ENCODE data around the gene LRCH4. TPM values are rescaled to one million over a fixed set of nuclear protein-coding genes. Genes with fewer than 3 reads are reported as not detected.
A peak's percentile ranks its signal among the peaks of the same experiment; 100 is the strongest.

Gene LRCH4
- total RNA-seq, 3 donors from 2014 or later (not counting 1 experiment from before 2014, with no cell fraction given) = 282 to 296 (median 289) TPM

DNA sequence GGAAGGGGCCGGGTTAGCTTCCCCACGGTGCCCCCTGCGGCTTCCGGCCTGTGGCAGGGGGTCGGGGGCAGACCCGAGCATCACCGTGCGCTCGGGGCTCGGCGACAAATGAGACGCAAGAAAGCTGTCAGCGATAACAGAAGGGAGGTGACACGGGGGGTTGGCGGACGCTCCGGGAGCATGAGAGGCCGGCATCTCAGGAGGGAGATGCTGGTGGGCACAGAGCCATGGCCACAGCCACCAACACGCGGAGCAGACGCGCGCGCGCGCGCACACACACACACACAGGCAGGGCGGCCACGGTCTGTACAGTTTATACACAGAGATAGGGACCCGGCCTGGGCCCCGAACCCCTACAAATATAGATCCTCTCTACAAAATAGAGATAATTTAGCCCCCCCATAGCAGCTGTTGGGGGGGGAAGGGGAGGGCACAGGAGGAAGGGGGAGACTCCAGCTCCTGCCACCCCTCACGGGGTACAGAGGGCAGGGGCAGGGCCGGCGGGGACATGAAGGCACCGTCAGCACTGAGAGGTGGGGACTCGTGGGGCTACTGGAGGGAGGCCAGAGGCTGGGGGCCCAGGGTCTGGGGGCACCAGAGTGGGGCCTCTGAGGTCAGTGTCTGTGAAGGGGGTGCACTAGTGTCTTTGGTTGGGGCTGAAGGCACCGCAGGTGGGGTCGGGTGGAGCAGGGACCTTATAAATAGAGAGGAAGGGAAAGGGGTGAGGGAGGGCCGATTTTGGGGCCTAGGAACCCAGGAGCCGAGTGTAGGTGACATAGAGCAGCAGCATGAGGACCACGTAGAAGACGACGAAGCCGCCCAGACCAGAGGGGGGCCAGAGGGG is 11.3 kb downstream of the LRCH4 start:
- ATAC-seq = no peak
- no peaks in the 10 kb centered on the region for H3K27me3 ChIP-seq (ENCODE audit: control insufficient read depth, insufficient read depth, low read length)
- TF ChIP-seq, protein P1, sequence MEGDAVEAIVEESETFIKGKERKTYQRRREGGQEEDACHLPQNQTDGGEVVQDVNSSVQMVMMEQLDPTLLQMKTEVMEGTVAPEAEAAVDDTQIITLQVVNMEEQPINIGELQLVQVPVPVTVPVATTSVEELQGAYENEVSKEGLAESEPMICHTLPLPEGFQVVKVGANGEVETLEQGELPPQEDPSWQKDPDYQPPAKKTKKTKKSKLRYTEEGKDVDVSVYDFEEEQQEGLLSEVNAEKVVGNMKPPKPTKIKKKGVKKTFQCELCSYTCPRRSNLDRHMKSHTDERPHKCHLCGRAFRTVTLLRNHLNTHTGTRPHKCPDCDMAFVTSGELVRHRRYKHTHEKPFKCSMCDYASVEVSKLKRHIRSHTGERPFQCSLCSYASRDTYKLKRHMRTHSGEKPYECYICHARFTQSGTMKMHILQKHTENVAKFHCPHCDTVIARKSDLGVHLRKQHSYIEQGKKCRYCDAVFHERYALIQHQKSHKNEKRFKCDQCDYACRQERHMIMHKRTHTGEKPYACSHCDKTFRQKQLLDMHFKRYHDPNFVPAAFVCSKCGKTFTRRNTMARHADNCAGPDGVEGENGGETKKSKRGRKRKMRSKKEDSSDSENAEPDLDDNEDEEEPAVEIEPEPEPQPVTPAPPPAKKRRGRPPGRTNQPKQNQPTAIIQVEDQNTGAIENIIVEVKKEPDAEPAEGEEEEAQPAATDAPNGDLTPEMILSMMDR (IDR thresholded peaks at IDR 0.05) = no peak
- Mint-ChIP-seq H3K4me1 (peaks cover 0 to 23% of the 10 kb centered on the region in 2 donors), H3K36me3 (no peaks in the 10 kb centered on the region), H3K9me3 (no peaks in the 10 kb centered on the region), H3K27me3 (ENCODE audit: low read depth in 2 of 2) (no peaks in the 10 kb centered on the region), H3K4me3 (no peak overlapping the region), H3K27ac (peak overlapping the region in 1 of 2 donors; percentile 14)
- 96% methylated on average over 36 of the region's 44 CpGs for WGBS (ENCODE audit: insufficient coverage)
- no peak overlapping the region for H3K4me3 ChIP-seq (ENCODE audit: low read length)
- DNase-seq = no peak
- no peak overlapping the region for H3K27ac ChIP-seq (ENCODE audit: low read length)
- H3K9me3 ChIP-seq (ENCODE audit: control insufficient read depth, insufficient read depth, low read length) = no peaks in the 10 kb centered on the region
- peaks cover 17% of the 10 kb centered on the region for H3K4me1 ChIP-seq (ENCODE audit: control insufficient read depth, insufficient read depth, low read length)
- intact Hi-C loops (cut with micrococcal nuclease) = no loop called here
- peaks cover 58% of the 10 kb centered on the region for H3K36me3 ChIP-seq (ENCODE audit: control insufficient read depth, insufficient read depth, low read length)

DNA sequence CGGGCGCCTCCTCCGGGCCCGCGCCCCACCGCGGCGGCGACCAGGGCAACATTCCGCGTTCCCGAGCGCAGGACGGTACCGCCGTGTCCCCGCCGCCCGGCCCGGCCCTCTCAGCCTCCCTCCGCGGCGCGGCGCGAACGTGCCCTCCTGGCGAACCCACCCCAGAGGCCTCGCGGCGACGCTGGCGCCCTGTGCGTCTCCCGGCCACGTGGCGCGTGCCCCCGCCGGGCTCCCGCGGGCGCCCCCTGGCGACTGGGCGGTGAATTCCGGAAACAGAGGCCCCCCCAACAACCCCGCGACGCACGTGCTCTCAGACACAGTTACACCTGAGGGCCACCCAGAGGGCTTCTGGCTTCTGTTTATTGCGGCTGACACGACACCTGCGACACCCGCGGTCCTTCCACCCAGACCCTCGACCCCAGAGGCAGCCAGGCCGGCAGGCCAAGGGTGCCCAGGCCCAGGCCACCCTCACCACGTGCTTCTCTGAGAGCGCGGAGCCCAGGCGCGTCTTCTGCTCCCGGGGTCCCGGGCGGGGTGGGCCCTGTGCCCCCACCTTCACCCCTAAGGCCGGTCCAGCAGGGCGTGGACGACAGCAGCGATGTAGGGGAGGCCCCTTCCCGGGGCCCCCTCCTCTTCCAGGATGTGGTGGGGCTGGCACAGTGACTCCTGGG is 12.1 kb downstream of the LRCH4 start, which contains the start of gene SAP25:
TSS of gene SAP25 (minus strand) at position 210 of the 671 bp plus-strand sequence. CDS start at position 52, 158 bp downstream.
- ATAC-seq (no peak), DNase-seq (no peak)
- no peaks in the 10 kb centered on the region for H3K9me3 ChIP-seq (ENCODE audit: control insufficient read depth, insufficient read depth, low read length)
- intact Hi-C loops (cut with micrococcal nuclease) = no loop called here
- Mint-ChIP-seq H3K4me3 (no peak within 1 kb of the TSS), H3K27ac (peak within 1 kb of the TSS in 1 of 2 donors; percentile 14), H3K27me3 (ENCODE audit: low read depth in 2 of 2) (no peaks in the 10 kb centered on the region), H3K4me1 (peaks cover 7 to 30% of the 10 kb centered on the region in 2 donors), H3K36me3 (no peaks in the 10 kb centered on the region), H3K9me3 (no peaks in the 10 kb centered on the region)
- peaks cover 54% of the 10 kb centered on the region for H3K36me3 ChIP-seq (ENCODE audit: control insufficient read depth, insufficient read depth, low read length)
- H3K27me3 ChIP-seq (ENCODE audit: control insufficient read depth, insufficient read depth, low read length) = no peaks in the 10 kb centered on the region
- H3K4me3 ChIP-seq (ENCODE audit: low read length) = no peak within 1 kb of the TSS
- no peak within 1 kb of the TSS for H3K27ac ChIP-seq (ENCODE audit: low read length)
- WGBS (ENCODE audit: insufficient coverage) = 96% methylated on average over 70 of the region's 70 CpGs
- H3K4me1 ChIP-seq (ENCODE audit: control insufficient read depth, insufficient read depth, low read length) = peaks cover 24% of the 10 kb centered on the region
- TF ChIP-seq, protein P1 (IDR thresholded peaks at IDR 0.05) = no peak

DNA sequence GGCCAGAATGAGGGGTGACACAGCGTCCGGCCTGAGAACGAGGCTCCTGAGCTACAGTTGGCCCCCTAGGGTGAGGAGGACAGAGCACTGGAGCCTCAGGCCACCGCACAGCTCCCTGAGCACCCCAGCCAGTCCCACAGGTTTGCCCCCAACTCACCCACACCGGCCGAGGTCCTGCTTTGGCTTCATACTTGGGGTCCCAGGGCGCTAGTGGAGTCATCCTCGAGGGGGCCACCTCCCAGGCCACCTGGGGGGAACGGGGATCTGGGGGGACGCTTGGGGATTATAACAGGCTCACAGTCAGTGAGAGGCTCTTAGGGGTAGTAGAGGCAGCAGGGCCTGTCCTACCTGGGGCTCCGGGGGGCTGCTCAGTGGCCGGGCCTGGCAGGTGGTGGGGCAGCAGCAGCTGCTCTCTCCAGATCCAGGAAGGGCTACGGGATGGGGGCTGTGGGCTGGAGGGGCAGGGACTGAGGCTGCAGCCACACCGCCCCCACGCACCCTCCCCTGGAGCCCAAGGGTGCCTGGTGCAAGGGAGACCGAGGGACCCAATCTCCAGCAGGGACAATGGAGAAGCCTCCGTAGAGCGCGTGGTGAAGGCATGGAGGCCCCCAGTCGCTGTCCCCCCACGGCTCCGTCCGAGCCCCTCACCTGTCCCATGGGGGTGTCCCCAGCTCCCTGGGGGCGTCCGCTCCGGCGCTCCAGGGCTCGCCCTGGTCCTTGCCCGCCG is 12.8 kb downstream of the LRCH4 start:
- no peaks in the 10 kb centered on the region for H3K27me3 Mint-ChIP-seq (ENCODE audit: low read depth in 2 of 2)
- Histone ChIP-seq H3K9me3 (ENCODE audit: control insufficient read depth, insufficient read depth, low read length) (no peaks in the 10 kb centered on the region), H3K4me1 (ENCODE audit: control insufficient read depth, insufficient read depth, low read length) (peaks cover 32% of the 10 kb centered on the region), H3K4me3 (ENCODE audit: low read length) (no peak overlapping the region), H3K27me3 (ENCODE audit: control insufficient read depth, insufficient read depth, low read length) (no peaks in the 10 kb centered on the region), H3K27ac (ENCODE audit: low read length) (no peak overlapping the region), H3K36me3 (ENCODE audit: control insufficient read depth, insufficient read depth, low read length) (peaks cover 47% of the 10 kb centered on the region)
- no peaks in the 10 kb centered on the region for H3K9me3 Mint-ChIP-seq
- no peak overlapping the region for H3K27ac Mint-ChIP-seq
- DNase-seq (no peak), ATAC-seq (no peak)
- H3K4me3 Mint-ChIP-seq = no peak overlapping the region
- intact Hi-C loops (cut with micrococcal nuclease) = no loop called here
- WGBS (ENCODE audit: insufficient coverage) = 96% methylated on average over 30 of the region's 30 CpGs
- H3K36me3 Mint-ChIP-seq = no peaks in the 10 kb centered on the region
- peaks cover 10 to 36% of the 10 kb centered on the region in 2 donors for H3K4me1 Mint-ChIP-seq
- TF ChIP-seq, protein P1 (IDR thresholded peaks at IDR 0.05) = no peak
